Progenitor cell of endocrine pancreas (in vitro differentiated cells): ENCODE data around the gene IL12A. TPM values are rescaled to one million over a fixed set of nuclear protein-coding genes. Genes with fewer than 3 reads are reported as not detected.

Source experiments
- DNase-seq: peaks from one replicate; pipeline ENCODE4 v3.0.0; 2021; ENCODE audit warnings: low spot score; ENCODE audit not compliant: unreplicated experiment
- H3K27ac Mint-ChIP-seq: 2 replicates; pipeline ENCODE4 v1.8.0; 2021; ENCODE audit warnings: mild to moderate bottlenecking, moderate library complexity, mixed read lengths
- H3K27me3 Mint-ChIP-seq: 2 replicates; pipeline ENCODE4 v1.8.0; 2021; ENCODE audit warnings: mixed read lengths
- H3K36me3 Mint-ChIP-seq: 2 replicates; pipeline ENCODE4 v1.8.0; 2022; ENCODE audit warnings: mixed read lengths; ENCODE audit not compliant: insufficient read depth
- H3K4me1 Mint-ChIP-seq: 2 replicates; pipeline ENCODE4 v1.8.0; 2021; ENCODE audit warnings: low read depth, mixed read lengths
- H3K4me3 Mint-ChIP-seq: 2 replicates; pipeline ENCODE4 v1.8.0; 2021; ENCODE audit warnings: low read depth, mild to moderate bottlenecking, moderate library complexity, mixed read lengths
- H3K9me3 Mint-ChIP-seq: 2 replicates; pipeline ENCODE4 v1.8.0; 2021; ENCODE audit warnings: low read depth, mixed read lengths
- total RNA-seq: library from RNA; stranded (reverse); gene quantifications from 2 replicates; pipeline ENCODE4 v1.2.1, GENCODE V29; 2021
- TF ChIP-seq, protein P1 (sequence below): fragments of 200-600 bp; sonication (generic); IDR thresholded peaks from one replicate; pipeline ENCODE4 v1.5.0; 2021; ENCODE audit warnings: antibody characterized with exemption, mild to moderate bottlenecking; ENCODE audit not compliant: unreplicated experiment

IL12A gene
- total RNA-seq, 1 donor from 2014 or later: not detected

DNA sequence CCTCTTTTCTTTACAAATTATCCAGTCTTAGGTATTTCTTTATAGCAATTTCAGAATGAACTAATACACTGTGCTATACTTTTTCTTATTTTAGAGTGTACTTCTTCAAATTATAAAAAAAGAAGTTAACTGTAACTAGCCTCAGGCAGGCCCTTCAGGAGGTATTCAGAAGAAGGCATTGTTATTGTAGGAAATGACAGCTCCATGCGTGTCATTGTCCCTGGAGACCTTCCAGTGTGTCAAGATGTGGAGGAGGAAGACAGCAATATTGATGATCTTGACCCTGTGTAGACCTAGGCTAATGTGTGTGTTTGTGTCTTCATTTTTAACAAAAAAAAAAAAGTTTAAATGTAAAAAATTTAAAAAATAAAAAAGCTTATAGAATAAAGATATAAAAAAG is 55.5 kb downstream of the IL12A start:
- H3K9me3 Mint-ChIP-seq: peaks cover 9% of the 10 kb centered on the region
- peaks cover 1% of the 10 kb centered on the region for H3K36me3 Mint-ChIP-seq
- peaks cover under 1% of the 10 kb centered on the region for H3K4me1 Mint-ChIP-seq
- DNase-seq: no peak
- no peak overlapping the region for H3K4me3 Mint-ChIP-seq
- TF ChIP-seq, protein P1, sequence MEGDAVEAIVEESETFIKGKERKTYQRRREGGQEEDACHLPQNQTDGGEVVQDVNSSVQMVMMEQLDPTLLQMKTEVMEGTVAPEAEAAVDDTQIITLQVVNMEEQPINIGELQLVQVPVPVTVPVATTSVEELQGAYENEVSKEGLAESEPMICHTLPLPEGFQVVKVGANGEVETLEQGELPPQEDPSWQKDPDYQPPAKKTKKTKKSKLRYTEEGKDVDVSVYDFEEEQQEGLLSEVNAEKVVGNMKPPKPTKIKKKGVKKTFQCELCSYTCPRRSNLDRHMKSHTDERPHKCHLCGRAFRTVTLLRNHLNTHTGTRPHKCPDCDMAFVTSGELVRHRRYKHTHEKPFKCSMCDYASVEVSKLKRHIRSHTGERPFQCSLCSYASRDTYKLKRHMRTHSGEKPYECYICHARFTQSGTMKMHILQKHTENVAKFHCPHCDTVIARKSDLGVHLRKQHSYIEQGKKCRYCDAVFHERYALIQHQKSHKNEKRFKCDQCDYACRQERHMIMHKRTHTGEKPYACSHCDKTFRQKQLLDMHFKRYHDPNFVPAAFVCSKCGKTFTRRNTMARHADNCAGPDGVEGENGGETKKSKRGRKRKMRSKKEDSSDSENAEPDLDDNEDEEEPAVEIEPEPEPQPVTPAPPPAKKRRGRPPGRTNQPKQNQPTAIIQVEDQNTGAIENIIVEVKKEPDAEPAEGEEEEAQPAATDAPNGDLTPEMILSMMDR: no peak
- no peak overlapping the region for H3K27ac Mint-ChIP-seq
- H3K27me3 Mint-ChIP-seq: peaks cover 25% of the 10 kb centered on the region

Other genes starting within 250 kb of the IL12A start
- gene SCHIP1, start 149.0 kb upstream of the IL12A start, total RNA-seq: 0.79 and 3.9 TPM in 2 replicates
- gene C3orf80, start 236.6 kb downstream of the IL12A start, total RNA-seq: 0.38 and 0.50 TPM in 2 replicates